Activated CD4-positive, alpha-beta T cell treated with anti-CD3 and anti-CD28 coated beads for 36 hours (primary cell): ENCODE data around the gene ADORA1. TPM values are rescaled to one million over a fixed set of nuclear protein-coding genes. Genes with fewer than 3 reads are reported as not detected.

Source experiments
- ATAC-seq: fragments of 200-7000 bp; cut with Tn5 transposase; one replicate; pipeline ENCODE4 v1.10.0; 2021; ENCODE audit warnings: mild to moderate bottlenecking, moderate library complexity
- CTCF ChIA-PET: fragments of 350-600 bp; sonication (Branson Sonifier 250); formaldehyde crosslinking; loops from one replicate; lab custom pipeline; 2021; ENCODE audit warnings: antibody characterized with exemption; lab: Charles Lee
- POLR2A ChIA-PET: fragments of 350-600 bp; sonication (Branson Sonifier 250); formaldehyde crosslinking; loops from one replicate; lab custom pipeline; 2021; ENCODE audit warnings: antibody characterized with exemption, inconsistent platforms; lab: Charles Lee
- DNase-seq: peaks from one replicate; pipeline ENCODE4 v3.0.0-alpha.2; 2020
- H3K27ac Mint-ChIP-seq: one replicate; pipeline ENCODE4 v1.8.0; 2021; ENCODE audit warnings: mixed read lengths
- H3K27me3 Mint-ChIP-seq: one replicate; pipeline ENCODE4 v1.8.0; 2021; ENCODE audit warnings: mixed read lengths
- H3K36me3 Mint-ChIP-seq: one replicate; pipeline ENCODE4 v1.8.0; 2021; ENCODE audit warnings: low read depth, mixed read lengths
- H3K4me1 Mint-ChIP-seq: one replicate; pipeline ENCODE4 v1.8.0; 2021; ENCODE audit warnings: mixed read lengths
- H3K4me3 Mint-ChIP-seq: one replicate; pipeline ENCODE4 v1.8.0; 2021; ENCODE audit warnings: mild to moderate bottlenecking, moderate library complexity, mixed read lengths
- H3K9me3 Mint-ChIP-seq: one replicate; pipeline ENCODE4 v1.8.0; 2021; ENCODE audit warnings: low read depth, mixed read lengths
- intact Hi-C, 2 experiments: fragments of 100-400 bp; cut with DNase I in 1 of 2; cut with micrococcal nuclease in 1 of 2; formaldehyde crosslinking; loops; one replicate each; pipeline versions ENCODE4 v1.14.2 to v1.15.1; 2022 to 2024; cut with DNase I, micrococcal nuclease
- total RNA-seq, 2 experiments: library from RNA; stranded (reverse); gene quantifications; one replicate each; pipeline ENCODE4 v1.2.3, GENCODE V29; 2021

The ADORA1 gene
- not detected for total RNA-seq

DNA sequence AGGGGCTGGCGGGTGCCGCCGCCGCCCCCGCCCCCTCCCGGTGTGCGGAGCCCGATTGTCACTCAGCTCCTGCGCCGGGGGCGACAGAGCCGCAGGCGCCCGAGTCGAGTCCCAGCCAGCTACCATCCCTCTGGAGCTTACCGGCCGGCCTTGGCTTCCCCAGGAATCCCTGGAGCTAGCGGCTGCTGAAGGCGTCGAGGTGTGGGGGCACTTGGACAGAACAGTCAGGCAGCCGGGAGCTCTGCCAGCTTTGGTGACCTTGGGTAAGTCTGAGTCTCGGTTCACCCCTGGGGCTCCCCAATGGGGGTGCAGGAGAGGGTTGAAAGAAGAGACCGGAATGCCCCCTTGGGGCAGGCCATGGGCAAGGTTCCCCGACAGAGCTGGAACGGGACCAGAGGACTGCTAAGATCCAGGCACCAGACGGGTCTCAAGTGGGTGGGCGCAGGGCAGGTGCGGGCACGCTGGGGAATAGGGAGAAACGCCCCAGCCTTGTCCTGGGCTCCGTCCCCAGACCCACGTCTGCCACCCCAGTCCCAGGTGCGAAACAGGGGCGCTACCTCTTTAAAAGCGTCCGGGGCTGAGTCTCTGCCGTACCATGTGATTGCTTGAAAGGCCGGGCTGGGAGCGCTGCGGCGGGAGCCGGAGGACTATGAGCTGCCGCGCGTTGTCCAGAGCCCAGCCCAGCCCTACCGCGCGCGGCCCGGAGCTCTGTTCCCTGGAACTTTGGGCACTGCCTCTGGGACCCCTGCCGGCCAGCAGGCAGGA, at the start of gene ADORA1:
Gene ADORA1, plus strand, starts transcription at position 61 of the 765 bp plus-strand sequence. CDS start 1,116 bp downstream, outside the sequence.
- intact Hi-C loops: no loop called here
- no peaks in the 10 kb centered on the region for H3K36me3 Mint-ChIP-seq
- H3K27me3 Mint-ChIP-seq: peaks cover 45% of the 10 kb centered on the region
- no peak within 1 kb of the TSS for H3K27ac Mint-ChIP-seq
- H3K4me3 Mint-ChIP-seq: no peak within 1 kb of the TSS
- CTCF ChIA-PET: interaction anchor here (0.8 to 2.2 kb wide), 9 partner anchors 10 to 98 kb away, joined by 3 to 8 read pairs (median 4); no protein-coding TSS in a partner anchor
- POLR2A ChIA-PET: no interaction called here
- no peaks in the 10 kb centered on the region for H3K9me3 Mint-ChIP-seq
- H3K4me1 Mint-ChIP-seq: peaks cover 9% of the 10 kb centered on the region
- peak; percentile 26 for DNase-seq
- peak; percentile 53 for ATAC-seq

DNA sequence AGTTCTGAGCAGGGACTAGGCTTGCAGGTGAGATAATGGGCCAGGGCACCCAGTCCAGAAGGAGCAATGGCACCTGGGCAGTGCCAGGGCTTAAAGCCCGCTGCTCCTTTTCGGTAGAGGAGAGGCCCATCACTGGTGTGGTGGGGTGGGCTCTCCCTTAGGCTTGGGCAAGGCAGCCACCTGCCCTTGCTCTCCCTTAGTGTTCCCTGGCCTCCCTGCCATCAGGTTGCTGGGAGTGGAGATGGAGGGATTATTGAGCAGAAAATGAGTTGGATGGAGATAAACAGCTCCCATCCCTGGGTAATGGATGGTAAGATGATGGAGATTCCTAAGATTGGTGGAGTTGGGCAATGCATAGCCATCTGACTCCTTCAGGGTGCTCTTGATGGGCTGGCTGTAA, 49.6 kb upstream of the ADORA1 start:
- Mint-ChIP-seq H3K27me3 (peaks cover 42% of the 10 kb centered on the region), H3K27ac (no peak overlapping the region), H3K4me3 (no peak overlapping the region), H3K9me3 (no peaks in the 10 kb centered on the region), H3K36me3 (peaks cover 3% of the 10 kb centered on the region), H3K4me1 (peaks cover 5% of the 10 kb centered on the region)
- ATAC-seq (no peak), DNase-seq (no peak)
- ChIA-PET CTCF (interaction anchor here (0.5 to 1.2 kb wide), 4 partner anchors 8 to 826 kb away, joined by 3 to 5 read pairs (median 3); partner anchors contain the start of gene MYOG), POLR2A (no interaction called here)
- intact Hi-C loops: no loop called here

DNA sequence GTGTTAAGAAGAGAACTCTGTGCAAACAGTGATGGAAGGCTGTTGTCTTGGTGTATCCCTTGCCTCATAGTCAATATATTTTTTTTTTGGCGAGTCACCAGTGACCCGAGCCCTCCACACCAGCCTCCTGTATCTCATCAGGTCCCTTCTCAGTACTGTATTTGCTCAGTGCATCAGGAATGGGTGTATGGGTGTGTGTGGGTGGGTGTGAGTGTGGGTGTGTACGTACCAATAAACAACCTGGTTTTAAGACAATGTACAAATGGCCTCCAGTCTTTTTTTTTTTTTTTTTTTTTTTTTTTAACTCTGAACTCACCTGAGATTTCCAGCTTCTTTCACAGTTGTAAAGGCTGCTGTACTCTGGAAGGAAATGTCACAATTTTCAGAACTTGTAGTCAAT, 49.0 kb upstream of the ADORA1 start:
- peaks cover 5% of the 10 kb centered on the region for H3K4me1 Mint-ChIP-seq
- no peaks in the 10 kb centered on the region for H3K9me3 Mint-ChIP-seq
- peaks cover 37% of the 10 kb centered on the region for H3K27me3 Mint-ChIP-seq
- ChIA-PET CTCF (interaction anchor here (0.5 to 0.8 kb wide), 2 partner anchors 137 to 827 kb away, joined by 3 read pairs; no protein-coding TSS in a partner anchor), POLR2A (no interaction called here)
- H3K36me3 Mint-ChIP-seq: peaks cover 3% of the 10 kb centered on the region
- H3K27ac Mint-ChIP-seq: no peak overlapping the region
- DNase-seq (no peak), ATAC-seq (no peak)
- intact Hi-C loops: no loop called here
- no peak overlapping the region for H3K4me3 Mint-ChIP-seq

DNA sequence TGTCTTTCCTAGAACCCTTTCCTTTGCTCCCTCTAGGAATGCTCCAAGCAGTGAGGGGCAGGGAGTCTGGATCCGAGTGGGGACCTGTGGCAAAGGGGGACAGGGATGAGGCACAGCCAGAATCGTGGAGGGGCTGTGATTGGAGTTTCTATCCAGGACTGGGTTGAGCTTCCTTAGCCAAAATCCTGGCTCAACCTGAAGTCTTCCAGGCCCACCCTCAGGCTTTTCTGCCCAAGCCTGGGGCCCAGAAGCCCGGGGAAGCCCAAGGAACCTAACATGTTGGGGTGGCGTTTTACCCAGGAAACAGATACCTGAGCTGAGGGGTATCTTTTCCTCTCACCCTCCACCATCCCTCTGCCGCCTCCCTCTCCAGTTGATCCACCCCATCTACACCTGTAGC, 47.1 kb upstream of the ADORA1 start:
- POLR2A ChIA-PET: no interaction called here
- intact Hi-C loops: no loop called here
- Mint-ChIP-seq H3K27me3 (peaks cover 21% of the 10 kb centered on the region), H3K36me3 (peaks cover 3% of the 10 kb centered on the region), H3K27ac (no peak overlapping the region), H3K9me3 (no peaks in the 10 kb centered on the region), H3K4me3 (no peak overlapping the region), H3K4me1 (peaks cover 5% of the 10 kb centered on the region)
- no peak for DNase-seq
- CTCF ChIA-PET: no interaction called here
- no peak for ATAC-seq

DNA sequence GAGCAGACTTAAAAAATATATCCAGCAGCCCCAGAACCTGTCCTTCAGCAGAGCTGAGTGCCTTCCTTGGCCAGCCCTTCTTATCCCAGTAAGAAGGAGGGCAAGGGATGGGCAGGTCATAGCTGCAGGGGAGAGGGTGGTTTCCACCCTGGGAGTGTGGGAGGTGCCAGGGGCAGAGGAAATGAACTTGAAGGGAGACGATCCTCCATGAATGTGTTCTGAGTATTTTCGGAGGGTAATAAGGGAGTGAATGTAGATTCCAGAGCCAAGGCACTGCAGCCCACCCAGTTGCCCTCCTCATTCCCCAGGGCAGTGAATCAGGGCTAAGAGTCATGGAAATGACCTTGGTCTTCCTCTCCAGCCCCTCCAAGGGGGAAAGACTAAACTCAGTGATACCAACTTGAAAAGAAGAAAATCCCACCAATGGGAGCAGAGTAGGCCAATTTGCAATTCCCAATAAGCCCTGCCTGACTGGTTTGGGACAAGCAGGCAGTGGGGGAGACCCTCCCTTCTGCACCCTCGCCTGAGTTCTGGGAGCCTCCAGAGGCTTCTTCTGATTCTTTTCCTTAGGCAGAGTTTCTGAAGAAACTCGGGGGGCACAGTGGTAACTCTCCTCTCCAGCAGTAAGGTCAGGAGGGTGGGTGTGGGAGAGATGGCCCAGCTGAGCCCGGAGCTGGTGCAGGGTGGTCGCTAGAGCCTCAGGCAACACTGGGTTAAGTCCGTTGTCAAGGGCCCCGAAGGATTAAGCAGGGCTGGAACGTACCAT, 45.9 kb upstream of the ADORA1 start:
- H3K27ac Mint-ChIP-seq: no peak overlapping the region
- ChIA-PET CTCF (interaction anchor here (0.6 to 1.4 kb wide), 5 partner anchors 12 to 1512 kb away, joined by 3 to 4 read pairs (median 3); partner anchors contain the start of gene MYBPH), POLR2A (no interaction called here)
- no peaks in the 10 kb centered on the region for H3K9me3 Mint-ChIP-seq
- H3K4me1 Mint-ChIP-seq: no peaks in the 10 kb centered on the region
- H3K27me3 Mint-ChIP-seq: peaks cover 15% of the 10 kb centered on the region
- H3K36me3 Mint-ChIP-seq: no peaks in the 10 kb centered on the region
- DNase-seq (no peak), ATAC-seq (no peak)
- no peak overlapping the region for H3K4me3 Mint-ChIP-seq
- intact Hi-C loops: no loop called here

DNA sequence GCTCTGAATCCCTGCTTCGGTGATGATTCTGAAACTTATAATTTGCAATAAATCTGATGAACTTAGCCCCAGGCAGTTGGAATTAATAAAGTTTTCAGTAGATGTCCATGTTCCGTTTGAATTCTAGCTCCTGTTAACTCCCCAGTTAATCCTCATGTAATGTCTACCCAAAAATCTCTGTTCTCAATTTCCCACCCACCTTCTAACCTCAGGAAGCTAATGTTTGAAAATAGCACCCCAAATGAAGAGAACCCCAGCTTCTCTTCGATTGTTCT, 45.4 kb upstream of the ADORA1 start:
- no peak for DNase-seq
- no peak for ATAC-seq
- no peaks in the 10 kb centered on the region for H3K9me3 Mint-ChIP-seq
- ChIA-PET CTCF (interaction anchor here (0.6 to 1.4 kb wide), 5 partner anchors 12 to 1511 kb away, joined by 3 to 4 read pairs (median 3); no protein-coding TSS in a partner anchor), POLR2A (no interaction called here)
- no peaks in the 10 kb centered on the region for H3K4me1 Mint-ChIP-seq
- intact Hi-C loops: no loop called here
- no peaks in the 10 kb centered on the region for H3K36me3 Mint-ChIP-seq
- H3K4me3 Mint-ChIP-seq: no peak overlapping the region
- no peak overlapping the region for H3K27ac Mint-ChIP-seq
- H3K27me3 Mint-ChIP-seq: peaks cover 11% of the 10 kb centered on the region

DNA sequence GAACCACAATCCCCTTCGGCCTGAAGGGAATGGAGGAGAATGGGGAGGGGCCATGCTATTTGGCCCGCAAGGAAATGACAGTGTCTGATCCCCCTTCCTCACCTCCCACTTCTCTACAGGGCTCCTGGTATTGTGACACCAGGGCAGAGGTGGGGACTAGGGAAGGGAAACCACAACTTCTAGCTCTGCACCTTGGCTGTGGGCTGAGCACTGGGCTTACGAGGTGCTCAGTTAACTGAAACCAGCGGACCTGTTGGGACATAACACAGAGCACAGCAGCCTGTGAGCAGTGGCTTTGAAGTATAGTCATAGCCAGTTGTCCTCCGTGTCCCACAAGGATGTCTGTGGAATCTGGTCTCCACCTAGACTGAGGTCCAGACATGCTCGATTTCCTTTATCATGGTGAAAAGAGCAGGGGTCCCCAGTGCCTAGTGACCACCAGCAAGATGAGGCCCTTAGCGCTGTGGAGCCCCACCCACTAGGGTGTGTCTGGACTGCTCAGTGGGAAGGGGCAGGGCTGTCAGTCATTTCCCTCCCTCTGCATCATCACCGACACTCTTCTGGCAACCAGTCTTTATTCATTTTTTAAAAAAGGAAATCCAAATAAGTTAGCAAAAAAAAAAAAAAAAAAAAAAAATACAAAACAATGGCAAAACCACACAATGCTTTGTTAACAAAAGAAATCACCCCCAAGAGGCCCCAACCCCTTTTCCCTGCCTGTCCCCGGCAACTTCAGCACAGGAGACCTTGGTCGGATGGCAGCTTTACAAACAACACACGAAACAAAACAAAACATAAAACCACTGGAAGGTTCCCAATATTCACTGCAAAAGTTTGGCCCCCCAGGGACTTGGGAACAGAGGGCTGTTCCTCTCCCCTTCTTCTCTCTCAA, 44.7 kb upstream of the ADORA1 start:
- no peaks in the 10 kb centered on the region for H3K36me3 Mint-ChIP-seq
- peaks cover 6% of the 10 kb centered on the region for H3K27me3 Mint-ChIP-seq
- H3K9me3 Mint-ChIP-seq: no peaks in the 10 kb centered on the region
- no peaks in the 10 kb centered on the region for H3K4me1 Mint-ChIP-seq
- no peak for DNase-seq
- H3K27ac Mint-ChIP-seq: no peak overlapping the region
- no peak for ATAC-seq
- CTCF ChIA-PET: interaction anchor here (0.6 to 2.8 kb wide), 7 partner anchors 11 to 1510 kb away, joined by 3 to 18 read pairs (median 3); no protein-coding TSS in a partner anchor
- intact Hi-C loops: no loop called here
- POLR2A ChIA-PET: no interaction called here
- H3K4me3 Mint-ChIP-seq: no peak overlapping the region

DNA sequence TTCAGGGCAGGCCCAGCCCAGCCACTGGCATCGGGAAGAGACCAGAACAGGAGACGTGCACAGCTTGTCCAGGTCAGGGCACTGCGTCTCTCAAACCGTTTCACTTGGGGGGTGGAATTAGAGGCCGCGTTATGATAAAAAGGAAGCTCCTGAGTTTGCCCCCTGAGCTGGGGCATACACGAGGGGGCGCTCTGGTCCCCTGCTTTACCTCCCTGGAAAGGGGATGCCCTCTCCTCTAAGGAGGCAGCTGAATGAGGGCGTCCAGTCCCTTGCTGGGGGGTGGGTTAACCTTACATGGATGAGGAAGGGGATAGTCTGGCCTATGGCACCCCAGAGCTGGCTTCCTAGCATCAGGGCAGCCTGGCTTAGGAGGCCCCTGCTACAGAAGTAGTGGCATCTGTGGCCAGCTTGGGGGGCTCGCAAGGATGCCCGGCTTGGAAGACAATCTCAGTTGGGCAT, 44.0 kb upstream of the ADORA1 start:
- intact Hi-C loops: no loop called here
- Mint-ChIP-seq H3K27me3 (peaks cover 2% of the 10 kb centered on the region), H3K27ac (no peak overlapping the region), H3K36me3 (no peaks in the 10 kb centered on the region), H3K4me3 (no peak overlapping the region), H3K4me1 (no peaks in the 10 kb centered on the region), H3K9me3 (no peaks in the 10 kb centered on the region)
- CTCF ChIA-PET: interaction anchor here (0.6 to 2.8 kb wide), 7 partner anchors 22 to 260 kb away, joined by 3 to 18 read pairs (median 4); no protein-coding TSS in a partner anchor
- DNase-seq (no peak), ATAC-seq (no peak)
- POLR2A ChIA-PET: no interaction called here

DNA sequence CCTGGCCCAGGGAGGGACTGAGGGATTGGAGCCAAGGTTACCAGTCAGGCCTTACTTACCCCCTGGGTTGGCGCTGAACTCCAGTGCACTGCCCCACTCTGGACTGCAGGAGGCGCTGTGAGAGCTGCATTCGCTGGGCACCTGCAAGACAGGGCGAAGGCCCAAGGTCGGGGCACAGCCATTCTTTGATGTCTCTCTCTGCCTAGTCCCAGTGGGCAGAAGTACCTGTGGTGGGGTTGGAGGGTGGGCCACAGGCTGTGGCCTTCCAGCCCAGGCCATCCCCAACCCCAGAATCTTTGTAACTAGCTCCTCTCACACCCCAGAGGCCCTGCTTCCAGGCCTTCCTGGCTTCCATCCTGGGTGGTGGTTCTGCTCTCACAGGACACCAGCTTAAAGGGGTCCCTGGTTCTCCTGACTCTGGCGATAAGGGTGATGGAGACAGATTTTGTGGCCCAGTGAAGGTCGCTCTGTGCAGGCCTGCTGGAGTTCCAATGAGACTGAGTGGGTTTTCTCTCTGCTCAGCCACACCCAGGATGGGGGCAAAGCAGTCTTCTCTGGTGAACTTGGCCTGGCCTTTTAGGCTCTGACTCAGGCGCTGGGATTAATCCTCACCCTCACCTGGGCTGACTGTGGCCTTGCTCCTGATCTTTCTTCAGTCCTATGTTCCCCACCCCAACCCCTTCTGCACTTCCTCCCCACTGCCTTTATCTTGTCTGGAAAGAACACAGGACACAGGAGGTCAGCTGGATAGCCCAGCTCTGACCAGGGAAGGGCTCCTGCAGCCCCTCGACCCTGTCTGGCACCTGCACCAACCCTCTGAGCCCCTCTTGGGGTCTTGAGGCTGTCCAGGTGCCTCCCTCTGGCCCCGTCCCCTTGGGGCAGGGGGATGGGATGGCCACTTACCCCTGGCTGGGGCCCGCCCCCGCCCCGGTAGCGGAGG, 42.7 kb upstream of the ADORA1 start:
- H3K27ac Mint-ChIP-seq: no peak overlapping the region
- no peaks in the 10 kb centered on the region for H3K36me3 Mint-ChIP-seq
- ChIA-PET POLR2A (interaction anchor here (0.6 kb wide), 1 partner anchor 94 kb away, joined by 3 read pairs; no protein-coding TSS in a partner anchor), CTCF (interaction anchor here (0.5 to 2.8 kb wide), 16 partner anchors 7 to 1560 kb away, joined by 3 to 18 read pairs (median 3); no protein-coding TSS in a partner anchor)
- no peaks in the 10 kb centered on the region for H3K9me3 Mint-ChIP-seq
- intact Hi-C loops: loop anchor here in 1 of 2 experiments (1.0 kb wide), 2 partner anchors 87 to 131 kb away; no protein-coding TSS in a partner anchor
- no peaks in the 10 kb centered on the region for H3K4me1 Mint-ChIP-seq
- peak; percentile 71 for DNase-seq
- peak; percentile 68 for ATAC-seq
- H3K4me3 Mint-ChIP-seq: no peak overlapping the region
- H3K27me3 Mint-ChIP-seq: peaks cover 2% of the 10 kb centered on the region
